Pulmonary artery endothelial cell (primary cell): ENCODE data around the gene TOM1L2. TPM values are rescaled to one million over a fixed set of nuclear protein-coding genes. Genes with fewer than 3 reads are reported as not detected.

ENCODE experiments used
- DNase-seq: peaks from one replicate; pipeline ENCODE4 v3.0.0-alpha.2; 2011; ENCODE audit warnings: low read depth, low spot score
- total RNA-seq: library from RNA; depleted of rRNA; stranded (reverse); fragments of >200 nt; gene quantifications from 2 replicates; pipeline ENCODE4 v1.2.3, GENCODE V29; 2014

The TOM1L2 gene
- total RNA-seq, 1 donor from 2014 or later: 14.3 TPM

GRCh38 chr17:17877529-17878358, 94.5 kb downstream of the TOM1L2 start:
- DNase-seq: peak; percentile 86

- DNase-seq: no peak
These were observed 95.2 kb downstream of the TOM1L2 start for GRCh38 chr17:17876959-17877528.

GRCh38 chr17:17874478-17874877, 97.7 kb downstream of the TOM1L2 start:
- DNase-seq: no peak

- no peak for DNase-seq
These were observed 98.7 kb downstream of the TOM1L2 start for GRCh38 chr17:17873450-17873991.

GRCh38 chr17:17872547-17873345, 99.5 kb downstream of the TOM1L2 start:
- DNase-seq: no peak

- no peak for DNase-seq
These were observed 100.3 kb downstream of the TOM1L2 start for GRCh38 chr17:17871913-17872312.

GRCh38 chr17:17870247-17870646, 102.0 kb downstream of the TOM1L2 start:
- DNase-seq: no peak

GRCh38 chr17:17868641-17869522, 103.3 kb downstream of the TOM1L2 start:
- DNase-seq: peak; percentile 64

GRCh38 chr17:17866897-17867296, 105.3 kb downstream of the TOM1L2 start:
- no peak for DNase-seq

GRCh38 chr17:17866425-17866824, 105.8 kb downstream of the TOM1L2 start:
- DNase-seq: no peak

- no peak for DNase-seq
These were observed 107.2 kb downstream of the TOM1L2 start for GRCh38 chr17:17865035-17865434.

- no peak for DNase-seq
These were observed 111.5 kb downstream of the TOM1L2 start for GRCh38 chr17:17860766-17861107.

GRCh38 chr17:17859909-17860765, 112.1 kb downstream of the TOM1L2 start:
- no peak for DNase-seq

GRCh38 chr17:17857496-17857895, 114.7 kb downstream of the TOM1L2 start:
- DNase-seq: no peak

- DNase-seq: no peak
These were observed 115.8 kb downstream of the TOM1L2 start for GRCh38 chr17:17856386-17856785.

GRCh38 chr17:17855976-17856375, 116.2 kb downstream of the TOM1L2 start:
- no peak for DNase-seq

- no peak for DNase-seq
These were observed 118.3 kb downstream of the TOM1L2 start for GRCh38 chr17:17853811-17854447.

- DNase-seq: no peak
These were observed 119.3 kb downstream of the TOM1L2 start for GRCh38 chr17:17852930-17853329.
